BLaER1 (cell line): ENCODE results near the gene TRAPPC14.
"Not testable (repeated sequence)": the region's sequence is repeated elsewhere in the genome, so short reads cannot be mapped to it uniquely, and the experiment has no call there.

ENCODE experiments used
- H3K27ac ChIP-seq: shearing (Covaris generic); formaldehyde crosslinking; 2 replicates; pipeline ENCODE4 v1.8.1; 2022
- H3K27me3 ChIP-seq: shearing (Covaris generic); formaldehyde crosslinking; 2 replicates; pipeline ENCODE4 v1.8.1; 2022
- H3K36me3 ChIP-seq: shearing (Covaris generic); formaldehyde crosslinking; 2 replicates; pipeline ENCODE4 v1.8.1; 2022
- H3K4me1 ChIP-seq: shearing (Covaris generic); formaldehyde crosslinking; 2 replicates; pipeline ENCODE4 v1.8.1; 2022
- H3K4me2 ChIP-seq: shearing (Covaris generic); formaldehyde crosslinking; 2 replicates; pipeline ENCODE4 v1.8.1; 2022
- H3K4me3 ChIP-seq: shearing (Covaris generic); formaldehyde crosslinking; 2 replicates; pipeline ENCODE4 v1.8.1; 2022
- H3K9ac ChIP-seq: shearing (Covaris generic); formaldehyde crosslinking; 2 replicates; pipeline ENCODE4 v1.8.1; 2022
- H3K9me3 ChIP-seq: shearing (Covaris generic); formaldehyde crosslinking; 2 replicates; pipeline ENCODE4 v1.8.1; 2022
- H4K20me1 ChIP-seq: shearing (Covaris generic); formaldehyde crosslinking; 2 replicates; pipeline ENCODE4 v1.8.1; 2022
- Cebpa-rat ChIP-seq: shearing (Covaris generic); IDR thresholded peaks from 2 replicates; pipeline ENCODE4 v1.8.1; 2022

The TRAPPC14 gene

DNA sequence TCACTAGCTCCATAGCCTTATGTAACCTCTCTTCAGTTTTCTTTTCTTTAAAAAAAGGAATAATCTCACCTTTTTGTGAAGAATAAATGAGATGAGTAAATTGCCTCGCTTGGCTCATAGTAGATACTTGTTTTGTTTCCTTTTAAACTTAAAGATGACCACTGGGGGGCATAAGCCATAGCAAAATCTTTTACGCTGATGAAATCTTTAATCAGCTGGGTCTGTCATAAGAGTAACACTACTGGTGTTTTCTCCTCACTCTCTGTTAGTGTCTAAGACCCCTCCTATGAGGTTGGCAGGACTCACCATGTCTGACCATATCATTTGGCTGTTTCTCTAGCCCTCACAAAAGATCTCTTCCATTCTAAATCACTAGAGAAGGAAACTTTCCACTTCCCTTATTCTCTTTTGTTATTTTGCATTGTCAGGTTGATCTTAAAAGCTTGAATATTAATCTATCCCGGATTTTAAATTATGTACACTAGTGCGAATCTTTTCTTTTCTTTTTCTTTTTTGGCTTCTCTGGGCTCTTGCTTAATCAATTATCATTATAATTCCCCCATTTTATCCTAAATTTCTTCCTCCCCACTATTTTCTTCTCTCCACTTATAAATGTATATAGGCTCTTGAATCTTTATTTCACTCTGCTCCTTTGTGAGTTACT lies 31.7 kb upstream of the TRAPPC14 start:
- peak overlapping the region; percentile 82 for H3K4me2 ChIP-seq
- no peaks in the 10 kb centered on the region for H4K20me1 ChIP-seq
- H3K27ac ChIP-seq: peak overlapping the region; percentile 89
- no peak for TF ChIP-seq Cebpa-rat
- no peaks in the 10 kb centered on the region for H3K27me3 ChIP-seq
- H3K9me3 ChIP-seq: no peaks in the 10 kb centered on the region
- H3K4me3 ChIP-seq: no peak overlapping the region
- H3K36me3 ChIP-seq: no peaks in the 10 kb centered on the region
- peaks cover 65% of the 10 kb centered on the region for H3K4me1 ChIP-seq
- H3K9ac ChIP-seq: no peak overlapping the region

- 0 out of 2 replicates have a peak overlapping the region, but pooled peaks have one; percentile 18 for H3K9ac ChIP-seq
- no peaks in the 10 kb centered on the region for H3K27me3 ChIP-seq
- H4K20me1 ChIP-seq: no peaks in the 10 kb centered on the region
- no peak for TF ChIP-seq Cebpa-rat
- H3K4me3 ChIP-seq: no peak overlapping the region
- peaks cover 54% of the 10 kb centered on the region for H3K4me1 ChIP-seq
- no peak overlapping the region for H3K27ac ChIP-seq
- H3K9me3 ChIP-seq: no peaks in the 10 kb centered on the region
- no peak overlapping the region for H3K4me2 ChIP-seq
- no peaks in the 10 kb centered on the region for H3K36me3 ChIP-seq
Observed at GRCh38 chr7:100189061-100189460, 30.5 kb upstream of the TRAPPC14 start.

DNA sequence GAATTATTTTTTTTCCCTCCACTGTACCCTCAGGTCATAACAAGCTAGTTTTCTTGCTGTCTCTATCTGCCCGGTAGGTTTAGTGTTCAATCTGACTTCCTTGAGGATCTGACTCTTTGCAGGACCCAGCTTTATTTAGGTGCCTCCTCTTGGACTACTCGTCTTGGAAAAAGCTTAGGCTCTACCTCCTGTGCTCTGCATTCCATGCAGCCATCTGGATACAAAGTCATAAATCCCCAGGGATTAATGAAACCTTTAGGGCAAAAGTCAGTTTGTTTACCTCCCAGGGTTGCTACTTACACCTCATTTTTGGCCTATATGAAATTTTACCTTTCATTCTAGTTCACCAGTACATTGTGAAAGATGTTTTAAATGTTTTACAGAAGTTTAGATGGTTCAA lies 27.2 kb upstream of the TRAPPC14 start:
- Histone ChIP-seq H3K27me3 (no peaks in the 10 kb centered on the region), H3K9me3 (no peaks in the 10 kb centered on the region), H3K4me3 (no peak overlapping the region), H3K27ac (no peak overlapping the region), H3K9ac (no peak overlapping the region), H3K4me1 (peaks cover 24% of the 10 kb centered on the region), H3K36me3 (no peaks in the 10 kb centered on the region), H3K4me2 (no peak overlapping the region), H4K20me1 (no peaks in the 10 kb centered on the region)
- TF ChIP-seq Cebpa-rat: no peak

DNA sequence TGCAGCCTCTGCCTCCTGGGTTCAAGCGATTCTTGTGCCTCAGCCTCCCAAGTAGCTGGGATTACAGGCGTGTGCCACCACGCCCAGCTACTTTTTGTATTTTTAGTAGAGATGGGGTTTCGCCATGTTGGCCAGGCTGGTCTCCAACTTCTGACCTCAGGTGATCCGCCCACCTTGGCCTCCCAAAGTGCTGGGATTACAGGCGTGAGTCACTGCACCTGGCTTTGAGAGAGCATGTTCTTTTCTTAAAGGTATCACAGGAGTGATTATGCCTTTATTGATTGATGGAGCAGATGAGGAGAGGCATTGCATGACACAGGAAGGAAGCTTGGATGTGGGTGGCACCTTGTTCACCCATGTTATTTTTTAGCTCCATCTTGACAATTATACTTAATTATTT lies 24.6 kb upstream of the TRAPPC14 start:
- not testable (repeated sequence) for H3K9me3 ChIP-seq, H3K36me3 ChIP-seq, H3K4me3 ChIP-seq, H3K27ac ChIP-seq, H4K20me1 ChIP-seq, H3K27me3 ChIP-seq, H3K4me2 ChIP-seq, H3K9ac ChIP-seq, H3K4me1 ChIP-seq

- not testable (repeated sequence) for H4K20me1 ChIP-seq, H3K4me3 ChIP-seq, H3K27ac ChIP-seq, H3K4me2 ChIP-seq, H3K4me1 ChIP-seq, H3K36me3 ChIP-seq, H3K9me3 ChIP-seq, H3K9ac ChIP-seq, H3K27me3 ChIP-seq
Observed at GRCh38 chr7:100182616-100183015, 24.1 kb upstream of the TRAPPC14 start.

GRCh38 chr7:100180084-100180483 lies 21.6 kb upstream of the TRAPPC14 start:
- H3K4me2 ChIP-seq: peak overlapping the region; percentile 47
- not testable (repeated sequence) for H3K4me3 ChIP-seq, H3K9me3 ChIP-seq, H3K27ac ChIP-seq, H3K27me3 ChIP-seq, H3K9ac ChIP-seq, H3K36me3 ChIP-seq
- H4K20me1 ChIP-seq: peaks cover 13% of the 10 kb centered on the region
- peaks cover 24% of the 10 kb centered on the region for H3K4me1 ChIP-seq

DNA sequence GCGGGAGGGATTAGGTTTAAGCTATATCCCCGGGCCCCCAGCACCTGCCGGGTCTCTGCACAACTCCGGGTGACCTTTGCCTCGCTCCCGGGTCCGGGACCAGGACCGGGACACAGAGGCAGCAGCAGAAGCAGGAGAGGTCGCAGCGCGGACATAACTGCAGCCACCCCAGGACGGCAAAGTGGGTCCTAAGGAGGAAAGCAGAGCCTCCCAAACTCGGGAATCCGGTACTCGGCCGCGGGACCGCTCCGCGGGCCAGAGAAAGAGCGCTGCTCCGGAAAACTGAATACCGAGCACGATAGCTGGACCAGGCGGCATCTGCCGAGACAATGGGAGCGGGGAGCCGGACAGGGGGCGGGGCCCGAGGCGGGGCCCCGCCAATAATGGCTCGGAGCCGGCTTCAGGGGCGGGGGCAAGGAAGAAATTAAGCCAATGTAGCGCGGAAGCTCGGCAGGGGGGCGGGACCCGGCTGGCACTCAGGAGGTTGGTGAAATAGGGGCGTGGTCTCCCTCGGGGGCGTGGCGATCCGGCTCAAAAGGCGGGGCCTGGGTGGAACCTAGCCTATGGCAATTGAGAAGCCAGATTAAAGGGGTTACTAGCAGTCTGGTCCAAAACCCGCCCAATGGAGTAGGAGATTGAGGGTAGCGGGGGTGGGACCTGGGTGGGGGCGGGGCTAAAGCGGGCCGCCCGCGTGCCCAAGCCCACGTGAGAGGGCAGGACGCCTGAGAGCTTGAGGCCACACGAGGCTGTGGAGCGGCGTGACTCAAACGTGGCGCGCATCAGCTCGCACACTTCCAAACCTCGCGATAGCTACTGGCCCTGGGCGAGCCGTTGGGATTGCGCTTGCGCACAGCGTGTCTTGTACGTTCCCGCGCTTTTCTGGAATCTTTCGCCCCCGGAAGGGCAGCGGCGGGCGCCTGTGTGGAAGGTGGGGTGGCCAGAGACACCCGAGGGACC lies 18.8 kb upstream of the TRAPPC14 start, which contains the start of the genes GPC2 and STAG3:
GPC2 (minus strand) TSS at position 337 of the 957 bp plus-strand sequence; CDS start at position 155, 182 bp downstream.
STAG3 (plus strand) TSS at position 874 of the 957 bp plus-strand sequence. CDS start 2,639 bp downstream, outside the sequence.
- peak within 1 kb of the TSS; percentile 85 for H3K27ac ChIP-seq
- peaks cover 29% of the 10 kb centered on the region for H3K36me3 ChIP-seq
- H3K4me2 ChIP-seq: peak within 1 kb of the TSS; percentile 95
- H3K9ac ChIP-seq: peak within 1 kb of the TSS; percentile 88
- H3K9me3 ChIP-seq: no peaks in the 10 kb centered on the region
- peaks cover 8% of the 10 kb centered on the region for H3K27me3 ChIP-seq
- TF ChIP-seq Cebpa-rat: no peak
- peaks cover 33% of the 10 kb centered on the region for H3K4me1 ChIP-seq
- H3K4me3 ChIP-seq: peak within 1 kb of the TSS; percentile 88
- H4K20me1 ChIP-seq: peaks cover 37% of the 10 kb centered on the region

- Histone ChIP-seq H3K4me3 (peak overlapping the region; percentile 88), H3K4me1 (peaks cover 41% of the 10 kb centered on the region), H3K36me3 (peaks cover 29% of the 10 kb centered on the region), H4K20me1 (peaks cover 44% of the 10 kb centered on the region), H3K9me3 (no peaks in the 10 kb centered on the region), H3K9ac (peak overlapping the region; percentile 88), H3K4me2 (peak overlapping the region; percentile 95), H3K27ac (peak overlapping the region; percentile 85), H3K27me3 (peaks cover 17% of the 10 kb centered on the region)
- no peak for TF ChIP-seq Cebpa-rat
Observed at GRCh38 chr7:100176096-100177044, 17.8 kb upstream of the TRAPPC14 start.

- H3K9ac ChIP-seq: no peak overlapping the region
Observed at GRCh38 chr7:100175296-100175935, 16.9 kb upstream of the TRAPPC14 start.

More at GRCh38 chr7:100175296-100175935, 16.9 kb upstream of the TRAPPC14 start:
- Histone ChIP-seq H3K27ac (no peak overlapping the region), H4K20me1 (peaks cover 53% of the 10 kb centered on the region), H3K36me3 (peaks cover 37% of the 10 kb centered on the region), H3K4me1 (peaks cover 44% of the 10 kb centered on the region), H3K9me3 (no peaks in the 10 kb centered on the region), H3K27me3 (peaks cover 27% of the 10 kb centered on the region), H3K4me3 (no peak overlapping the region), H3K4me2 (peak overlapping the region; percentile 95)
- TF ChIP-seq Cebpa-rat: no peak
